GM18951 (cell line): Measurements from ENCODE around the gene CABP4.

Experiments used
- POLR2A ChIP-seq: IDR thresholded peaks from 4 replicates; pipeline ENCODE4 v1.6.1; 2011; ENCODE audit warnings: mild to moderate bottlenecking; ENCODE audit not compliant: insufficient read length, insufficient read depth; ENCODE audit errors: extremely low read depth
- in situ Hi-C: fragments of 300-500 bp; cut with MboI; formaldehyde crosslinking; loops from one replicate; pipeline ENCODE4 v1.12.0; 2022; ENCODE audit warnings: low sequenced_read_pairs, mixed read lengths, inconsistent platforms; ENCODE audit not compliant: unreplicated experiment

The CABP4 gene

GRCh38 chr11:67442504-67443404 lies 12.4 kb upstream of the CABP4 start:
- no peak for TF ChIP-seq POLR2A
- in situ Hi-C loops, result no loop called here

- in situ Hi-C loops, result no loop called here
- no peak for TF ChIP-seq POLR2A
These were observed 9.6 kb upstream of the CABP4 start for GRCh38 chr11:67445515-67445914.

- in situ Hi-C loops, result no loop called here
- TF ChIP-seq POLR2A, result no peak
These were observed 6.9 kb upstream of the CABP4 start for GRCh38 chr11:67448220-67448609.

- TF ChIP-seq POLR2A, result no peak
- in situ Hi-C loops, result no loop called here
These were observed 5.9 kb upstream of the CABP4 start for GRCh38 chr11:67449116-67449844.

- no peak for TF ChIP-seq POLR2A
- in situ Hi-C loops, result no loop called here
These were observed 4.1 kb upstream of the CABP4 start for GRCh38 chr11:67450796-67451657.

GRCh38 chr11:67451658-67451976 lies 3.5 kb upstream of the CABP4 start:
- TF ChIP-seq POLR2A, result no peak
- in situ Hi-C loops, result no loop called here

- in situ Hi-C loops, result no loop called here
- TF ChIP-seq POLR2A, result no peak
These were observed 2.8 kb upstream of the CABP4 start, which contains the start of gene GPR152 for GRCh38 chr11:67452141-67452952. TSS of gene GPR152 (minus strand) at chr11:67452729. CDS start at chr11:67452724, 5 bp downstream.

- no peak for TF ChIP-seq POLR2A
- in situ Hi-C loops, result no loop called here
These were observed 1.1 kb upstream of the CABP4 start for GRCh38 chr11:67453816-67454732.

- in situ Hi-C loops, result no loop called here
- no peak for TF ChIP-seq POLR2A
These were observed 1.0 kb downstream of the CABP4 start for GRCh38 chr11:67456068-67456705.

- in situ Hi-C loops, result no loop called here
- no peak for TF ChIP-seq POLR2A
These were observed 2.3 kb downstream of the CABP4 start for GRCh38 chr11:67457453-67457852.

- in situ Hi-C loops, result no loop called here
These were observed 3.1 kb downstream of the CABP4 start for GRCh38 chr11:67458266-67458665.

More at GRCh38 chr11:67458266-67458665, 3.1 kb downstream of the CABP4 start:
- TF ChIP-seq POLR2A, result no peak
